IPS DF 19.7 (cell line): ENCODE measurements around the gene SLC2A4.
"Not testable (repeated sequence)": the region's sequence is repeated elsewhere in the genome, so short reads cannot be mapped to it uniquely, and the experiment has no call there.

Experiments
- DNase-seq: peaks from one replicate; pipeline ENCODE4 v3.0.0-alpha.2; 2013; ENCODE audit warnings: low read depth, low spot score

SLC2A4 gene

DNA sequence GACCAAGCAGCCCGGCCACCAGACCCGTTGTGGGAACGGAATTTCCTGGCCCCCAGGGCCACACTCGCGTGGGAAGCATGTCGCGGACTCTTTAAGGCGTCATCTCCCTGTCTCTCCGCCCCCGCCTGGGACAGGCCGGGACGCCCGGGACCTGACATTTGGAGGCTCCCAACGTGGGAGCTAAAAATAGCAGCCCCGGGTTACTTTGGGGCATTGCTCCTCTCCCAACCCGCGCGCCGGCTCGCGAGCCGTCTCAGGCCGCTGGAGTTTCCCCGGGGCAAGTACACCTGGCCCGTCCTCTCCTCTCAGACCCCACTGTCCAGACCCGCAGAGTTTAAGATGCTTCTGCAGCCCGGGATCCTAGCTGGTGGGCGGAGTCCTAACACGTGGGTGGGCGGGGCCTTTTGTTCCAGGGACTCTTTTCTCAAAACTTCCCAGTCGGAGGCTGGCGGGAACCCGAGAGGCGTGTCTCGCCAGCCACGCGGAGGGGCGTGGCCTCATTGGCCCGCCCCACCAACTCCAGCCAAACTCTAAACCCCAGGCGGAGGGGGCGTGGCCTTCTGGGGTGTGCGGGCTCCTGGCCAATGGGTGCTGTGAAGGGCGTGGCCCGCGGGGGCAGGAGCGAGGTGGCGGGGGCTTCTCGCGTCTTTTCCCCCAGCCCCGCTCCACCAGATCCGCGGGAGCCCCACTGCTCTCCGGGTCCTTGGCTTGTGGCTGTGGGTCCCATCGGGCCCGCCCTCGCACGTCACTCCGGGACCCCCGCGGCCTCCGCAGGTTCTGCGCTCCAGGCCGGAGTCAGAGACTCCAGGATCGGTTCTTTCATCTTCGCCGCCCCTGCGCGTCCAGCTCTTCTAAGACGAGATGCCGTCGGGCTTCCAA is at the start of gene SLC2A4:
SLC2A4 (plus strand) TSS at position 645 of the 879 bp plus-strand sequence; CDS start at position 862, 217 bp downstream.
- DNase-seq = peak; percentile 79

DNA sequence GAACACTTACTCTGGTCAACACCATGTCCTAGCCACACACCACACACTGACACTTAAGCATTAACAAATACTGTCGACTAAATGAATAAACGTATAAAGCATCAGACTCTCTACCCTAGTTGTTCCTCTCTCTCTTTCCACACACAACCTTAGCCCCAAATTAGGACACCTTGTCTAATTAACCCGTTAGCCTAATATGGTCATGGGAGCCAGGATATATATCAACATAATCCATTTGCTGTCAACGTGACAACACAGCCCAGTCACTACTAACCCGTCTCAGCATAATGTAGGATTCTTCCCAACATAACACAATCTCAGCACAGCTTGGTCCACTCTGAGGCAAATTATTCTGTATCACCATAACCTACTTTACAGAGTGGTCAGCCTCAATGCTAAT is 49.4 kb upstream of the SLC2A4 start:
- DNase-seq = no peak

DNA sequence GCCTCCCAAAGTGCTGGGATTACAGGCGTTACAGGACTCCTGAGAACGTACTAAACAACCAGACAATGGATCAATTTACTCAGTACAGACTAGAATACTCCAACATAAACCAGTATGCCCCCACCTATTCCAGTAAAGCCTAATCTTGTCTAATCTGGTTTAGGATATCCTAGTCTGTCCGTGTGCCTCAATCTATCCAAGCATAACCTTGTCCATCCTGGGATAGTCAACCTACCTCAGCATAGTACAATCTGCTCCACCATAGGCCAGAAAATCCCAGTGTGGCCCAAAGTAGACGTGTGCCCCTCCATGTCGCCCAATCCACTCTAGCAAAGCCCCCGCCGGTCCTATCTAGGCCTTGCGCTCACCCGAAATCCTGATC is 47.8 kb upstream of the SLC2A4 start:
- no peak for DNase-seq

DNA sequence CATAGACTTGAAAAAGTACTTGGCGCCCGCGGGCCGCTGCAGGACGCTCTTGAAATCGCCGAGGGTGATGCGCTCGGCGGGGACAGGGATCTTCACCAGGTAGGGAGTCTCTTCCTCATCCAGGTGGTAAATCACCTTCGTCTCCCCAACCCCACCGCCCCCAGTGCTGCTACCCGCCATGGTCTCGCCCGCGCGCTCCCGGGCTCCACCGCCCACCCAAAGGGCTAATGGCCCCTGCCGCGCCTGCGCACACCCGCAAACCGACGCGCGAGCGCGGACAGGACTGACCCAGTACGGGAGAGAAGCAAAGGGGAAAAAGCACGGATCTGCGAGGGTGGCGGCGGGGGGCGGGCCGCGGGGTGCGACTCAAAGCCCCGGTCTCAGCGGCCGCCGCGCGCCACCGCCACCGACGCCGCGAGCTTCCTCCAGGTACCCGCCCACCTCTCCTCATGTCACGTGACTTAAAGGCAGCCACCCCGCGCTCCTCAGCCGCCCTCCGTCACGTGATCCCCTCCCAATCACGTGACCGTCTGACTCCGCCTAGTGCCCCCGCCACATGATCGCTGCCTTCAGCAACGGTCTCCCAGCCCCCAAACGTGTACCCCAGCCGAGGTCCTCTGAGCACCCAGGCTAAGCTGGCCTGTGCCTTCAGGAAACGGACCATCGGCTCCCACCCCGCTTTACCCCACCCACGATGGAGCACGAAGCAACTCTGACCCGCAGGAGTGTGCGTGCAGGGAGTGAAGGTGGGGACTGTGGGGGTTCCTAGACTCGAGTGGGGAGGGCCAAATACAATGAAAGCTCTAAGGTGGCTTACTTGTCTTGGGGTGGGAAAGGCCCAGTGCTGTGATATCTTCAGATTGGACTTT is 47.2 kb upstream of the SLC2A4 start, which contains the start of gene DVL2:
DVL2 (minus strand) TSS at position 435 of the 869 bp plus-strand sequence; CDS start at position 180, 255 bp downstream.
- no peak for DNase-seq

DNA sequence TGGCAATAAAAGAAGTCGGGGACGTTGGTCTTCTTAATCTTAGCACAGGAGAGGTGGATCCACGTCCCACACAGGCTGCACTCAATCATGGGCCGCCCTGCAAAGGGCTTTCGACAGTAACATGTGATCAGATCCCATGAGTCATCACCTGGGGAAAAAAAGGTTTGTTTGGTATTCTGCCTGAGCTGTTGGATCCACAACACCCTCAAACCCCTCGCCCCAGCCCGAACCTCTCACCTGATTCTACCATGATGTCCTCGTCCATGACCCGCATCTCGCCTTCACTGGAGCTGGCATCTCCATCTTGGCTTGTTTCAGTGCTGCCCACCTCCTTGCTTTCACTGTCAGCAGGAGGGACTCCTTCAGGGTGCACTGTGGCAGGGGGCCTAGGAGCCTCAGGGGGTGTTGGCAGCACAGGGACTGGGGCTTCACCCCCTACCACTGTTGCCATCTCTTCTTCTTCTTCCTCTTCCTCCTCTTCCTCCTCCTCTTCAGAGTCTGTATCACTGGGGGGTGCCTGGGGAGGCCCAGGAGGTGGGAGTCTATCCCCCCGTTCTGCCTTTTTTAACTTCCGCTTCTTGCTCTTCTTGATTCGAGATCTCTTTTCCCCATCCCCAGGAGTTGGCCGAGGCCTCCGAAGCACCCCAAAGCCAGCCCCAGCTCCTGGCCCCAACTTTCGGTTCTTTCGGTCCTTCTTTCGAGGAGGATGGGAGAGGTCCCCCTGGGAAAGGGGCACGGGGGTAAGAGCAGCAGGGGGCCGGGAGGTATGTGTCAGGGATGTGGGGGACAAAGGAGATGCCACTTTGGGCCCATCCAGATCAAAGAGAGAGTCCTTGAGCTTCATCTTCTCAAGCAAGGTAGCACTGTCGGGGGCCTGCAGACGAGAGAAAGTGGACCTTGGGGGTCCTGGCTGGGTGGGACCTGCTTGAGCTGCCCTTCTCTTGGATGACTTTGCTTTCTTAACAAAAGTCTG is 45.5 kb upstream of the SLC2A4 start:
- DNase-seq = no peak

GRCh38 chr17:7236808-7237207 is 44.7 kb upstream of the SLC2A4 start:
- no peak for DNase-seq

DNA sequence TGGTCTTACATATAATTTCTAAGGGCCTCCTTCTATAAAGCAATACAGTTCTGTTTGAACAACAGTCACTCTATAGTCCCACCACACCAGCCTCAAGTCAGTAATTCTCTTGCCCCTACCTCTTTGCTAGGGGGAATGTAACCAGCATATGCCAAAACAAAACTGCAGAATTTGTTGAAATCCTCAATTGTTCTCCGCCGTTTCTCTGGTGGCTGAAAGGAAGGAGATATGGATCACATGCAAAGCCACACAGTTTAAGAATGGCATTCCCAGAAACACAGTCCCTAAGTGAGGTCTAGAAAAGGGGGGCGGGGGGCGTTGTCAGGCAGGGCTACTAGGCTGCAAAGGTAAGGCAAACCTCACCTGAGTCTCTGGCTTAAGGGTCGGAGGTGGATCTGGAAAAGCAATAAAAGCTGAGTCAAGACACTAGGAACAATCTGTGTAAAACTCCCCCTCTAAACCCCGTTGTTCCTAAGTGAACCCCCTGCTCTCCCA is 44.2 kb upstream of the SLC2A4 start:
- DNase-seq = no peak

GRCh38 chr17:7237761-7238419 is 43.6 kb upstream of the SLC2A4 start:
- no peak for DNase-seq

GRCh38 chr17:7238420-7239090 is 43.0 kb upstream of the SLC2A4 start:
- no peak for DNase-seq

DNA sequence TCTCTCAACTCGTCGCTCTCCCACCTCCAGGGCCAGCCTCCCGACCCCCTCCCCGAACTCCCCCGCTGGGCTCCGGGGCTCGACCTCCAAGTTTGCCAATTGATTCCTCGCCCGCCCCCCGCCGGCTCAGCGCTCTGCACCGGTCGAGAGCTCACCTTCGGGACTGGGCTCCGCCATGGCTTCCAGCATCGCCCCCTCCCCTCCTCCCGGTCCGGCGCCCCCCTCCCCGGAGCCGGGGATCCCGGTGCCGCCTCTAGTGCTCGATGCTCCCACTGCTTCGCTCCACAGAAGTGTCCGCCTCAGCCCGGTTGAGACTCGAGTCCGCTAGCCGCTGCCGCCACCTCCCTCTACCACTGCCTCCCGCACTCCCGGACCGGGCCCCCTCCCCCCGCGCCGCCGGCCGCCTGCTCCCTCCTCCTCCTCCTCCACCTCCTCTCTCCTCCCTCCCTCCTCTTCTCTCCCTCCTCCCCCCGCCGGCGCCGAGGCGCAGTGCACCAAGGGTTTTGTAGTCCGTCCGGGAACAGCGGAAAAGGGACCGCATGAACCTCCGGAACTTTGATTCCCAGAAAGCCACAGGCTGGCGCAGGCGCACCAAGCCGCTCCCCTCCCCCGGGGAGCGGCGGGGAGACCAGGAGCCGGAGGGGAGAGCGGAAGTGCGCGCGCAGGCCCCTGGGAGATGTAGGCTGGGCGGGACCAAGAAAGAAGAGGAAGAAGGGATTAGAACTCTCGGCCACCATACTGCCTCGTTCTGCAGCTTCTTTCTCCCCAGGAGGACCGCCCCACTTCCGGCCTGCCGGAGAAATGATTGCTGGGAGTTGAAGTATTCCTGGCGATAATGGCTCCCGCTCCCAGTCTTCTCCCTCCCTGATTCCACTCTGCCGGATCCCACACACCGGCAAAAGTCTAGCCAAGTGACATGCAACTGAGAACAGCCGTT is 42.2 kb upstream of the SLC2A4 start, which contains the start of gene PHF23:
PHF23 (minus strand) TSS at position 367 of the 937 bp plus-strand sequence; CDS start at position 189, 178 bp downstream.
- peak; percentile 98 for DNase-seq

GRCh38 chr17:7240375-7240774 is 41.1 kb upstream of the SLC2A4 start:
- DNase-seq = no peak

GRCh38 chr17:7241090-7241733 is 40.3 kb upstream of the SLC2A4 start:
- DNase-seq = no peak

GRCh38 chr17:7241783-7242716 is 39.5 kb upstream of the SLC2A4 start, which contains the start of gene GABARAP:
TSS of gene GABARAP (minus strand) at chr17:7242449. CDS start at chr17:7242330, 119 bp downstream.
- no peak for DNase-seq

DNA sequence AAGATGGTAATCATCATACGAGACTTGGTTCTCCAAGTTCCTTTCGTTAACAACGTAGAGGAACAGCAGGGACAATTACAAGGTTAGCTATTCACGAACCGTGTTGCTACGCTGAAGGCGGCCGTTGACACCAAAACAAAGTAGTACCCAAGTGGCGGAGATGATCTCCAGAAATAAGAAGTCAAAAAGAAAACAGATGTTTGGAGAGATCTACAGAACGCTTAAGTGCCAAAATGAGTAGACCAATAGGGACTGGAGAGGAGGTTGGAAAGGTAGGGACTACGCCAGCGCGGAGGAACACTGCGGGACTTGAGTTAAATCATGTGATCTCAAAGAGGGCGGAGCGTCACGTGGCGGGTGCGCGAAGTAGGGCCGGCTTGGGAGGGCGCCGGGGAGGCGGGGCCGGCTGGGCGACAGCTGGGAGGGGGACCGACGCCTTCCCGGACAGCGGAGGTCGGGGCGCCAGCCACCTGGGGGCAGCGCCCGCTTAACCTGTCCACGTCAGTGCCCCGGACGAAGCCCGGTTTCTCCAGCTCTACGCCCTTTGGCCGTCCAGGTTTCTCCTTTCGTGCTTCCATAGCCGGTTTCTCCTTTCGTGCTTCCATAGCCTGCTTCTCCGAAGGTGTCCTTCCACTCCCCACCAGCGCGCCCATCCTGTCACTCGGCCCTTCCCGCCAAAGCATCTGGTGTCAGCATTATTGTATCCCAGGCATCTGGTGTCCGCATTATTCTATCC is 38.6 kb upstream of the SLC2A4 start:
- no peak for DNase-seq

GRCh38 chr17:7243453-7243729 is 38.1 kb upstream of the SLC2A4 start:
- no peak for DNase-seq

DNA sequence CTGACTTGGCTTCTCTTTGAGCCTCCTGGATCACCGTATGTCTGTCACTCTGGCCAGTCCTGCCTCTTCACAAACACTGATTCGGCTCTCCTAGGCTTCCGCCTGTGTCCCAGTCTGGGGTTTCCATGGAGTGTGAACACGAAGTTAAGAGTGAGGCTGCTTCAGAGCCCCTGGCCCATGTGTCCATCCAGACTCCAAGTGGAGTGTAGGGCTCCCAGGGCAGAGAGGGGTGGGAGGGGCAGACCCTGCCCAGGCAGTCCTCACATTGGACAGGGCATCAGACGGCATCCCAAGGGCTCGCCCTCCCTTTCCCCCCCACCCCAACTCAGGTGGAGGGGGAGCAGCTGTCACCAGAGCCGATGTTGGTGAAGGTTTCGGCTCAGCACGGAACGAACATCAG is 37.7 kb upstream of the SLC2A4 start:
- not testable (repeated sequence) for DNase-seq
